ENCODE measurements around the gene BAZ2A.

BAZ2A gene

GRCh38 chr12:56661979-56662638 lies 32.0 kb upstream of the BAZ2A start:
- no peak for TF ChIP-seq CTCF (IDR thresholded peaks at IDR 0.05)

DNA sequence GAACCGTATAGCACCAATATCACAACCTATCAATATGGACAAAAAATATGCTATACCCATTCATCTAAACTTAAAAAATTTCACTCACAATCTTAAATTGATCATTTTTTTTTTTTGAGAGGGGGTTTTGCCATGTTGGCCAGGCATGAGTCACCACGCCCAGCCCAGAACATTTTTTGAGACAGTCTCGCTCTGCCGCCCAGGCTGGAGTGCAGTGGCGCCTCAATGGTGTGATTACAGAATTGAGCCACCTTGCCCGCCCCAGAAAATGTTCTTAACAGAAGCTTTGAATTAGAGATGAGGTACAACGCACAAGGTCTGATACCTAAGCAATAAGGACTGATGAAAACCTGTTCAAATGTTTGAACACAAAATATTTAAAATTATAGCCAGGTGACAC lies 31.4 kb upstream of the BAZ2A start:
- TF ChIP-seq CTCF (IDR thresholded peaks at IDR 0.05), result no peak

DNA sequence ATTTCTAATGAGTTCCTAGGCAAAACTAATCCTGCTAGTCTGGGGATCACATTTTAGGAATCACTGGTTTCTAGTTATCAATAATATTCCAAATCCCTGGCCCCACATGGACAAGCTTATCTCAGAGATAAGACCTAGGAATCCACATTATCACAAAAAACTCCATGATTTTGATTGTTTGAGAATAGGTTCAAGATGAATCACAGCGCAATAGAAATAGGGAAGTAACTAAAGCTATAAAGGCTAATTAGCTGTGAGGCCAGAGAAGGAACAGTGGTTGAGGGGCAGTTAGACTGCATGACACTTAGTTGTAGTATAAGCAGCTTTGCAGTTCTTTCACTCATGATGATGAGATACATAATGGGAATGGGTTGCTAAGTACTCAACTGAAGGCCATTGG lies 28.8 kb upstream of the BAZ2A start:
- no peak for TF ChIP-seq CTCF (IDR thresholded peaks at IDR 0.05)

- no peak for TF ChIP-seq CTCF (IDR thresholded peaks at IDR 0.05)
These were observed 27.6 kb upstream of the BAZ2A start for GRCh38 chr12:56657416-56658379.

DNA sequence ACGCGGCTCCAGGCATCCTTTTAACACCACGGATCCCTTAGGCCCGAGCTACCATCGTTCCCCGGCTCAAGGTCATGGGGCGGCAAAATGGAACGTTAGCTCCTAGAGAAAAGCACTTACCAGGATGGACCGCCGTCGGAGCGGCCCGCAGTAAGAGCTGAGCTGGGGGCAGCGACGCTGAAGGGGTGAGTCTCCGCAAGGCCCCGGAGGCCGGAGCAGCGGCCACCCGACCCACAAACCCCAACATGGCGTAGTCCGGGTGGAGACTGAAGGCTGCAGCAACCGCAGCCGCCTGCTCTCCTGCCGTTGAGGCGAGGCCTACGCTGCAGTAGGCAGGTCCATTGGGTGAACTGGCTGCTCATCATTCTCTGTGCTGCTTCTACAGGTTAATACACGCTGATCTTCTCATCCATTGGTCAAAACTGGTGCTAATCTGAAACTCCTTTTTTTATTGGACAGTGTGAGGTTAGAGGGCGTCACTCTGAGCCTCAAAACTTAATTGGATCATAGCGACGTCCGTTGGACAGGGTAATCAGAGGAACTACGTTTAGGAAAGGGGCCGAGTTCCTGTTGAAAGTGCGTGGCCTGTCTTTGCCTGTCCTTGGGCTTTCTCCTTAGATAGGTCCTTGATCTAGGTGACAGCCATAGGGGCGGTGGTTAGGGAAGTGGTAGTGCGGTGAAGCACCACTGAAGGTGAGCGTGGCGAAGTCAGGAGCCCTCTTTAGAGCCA lies 15.8 kb upstream of the BAZ2A start, which contains the start of gene ATP5F1B:
Gene ATP5F1B, minus strand, starts transcription at position 268 of the 730 bp plus-strand sequence. Its CDS starts 21 bp downstream, at position 247.
- no peak for TF ChIP-seq CTCF (IDR thresholded peaks at IDR 0.05)

DNA sequence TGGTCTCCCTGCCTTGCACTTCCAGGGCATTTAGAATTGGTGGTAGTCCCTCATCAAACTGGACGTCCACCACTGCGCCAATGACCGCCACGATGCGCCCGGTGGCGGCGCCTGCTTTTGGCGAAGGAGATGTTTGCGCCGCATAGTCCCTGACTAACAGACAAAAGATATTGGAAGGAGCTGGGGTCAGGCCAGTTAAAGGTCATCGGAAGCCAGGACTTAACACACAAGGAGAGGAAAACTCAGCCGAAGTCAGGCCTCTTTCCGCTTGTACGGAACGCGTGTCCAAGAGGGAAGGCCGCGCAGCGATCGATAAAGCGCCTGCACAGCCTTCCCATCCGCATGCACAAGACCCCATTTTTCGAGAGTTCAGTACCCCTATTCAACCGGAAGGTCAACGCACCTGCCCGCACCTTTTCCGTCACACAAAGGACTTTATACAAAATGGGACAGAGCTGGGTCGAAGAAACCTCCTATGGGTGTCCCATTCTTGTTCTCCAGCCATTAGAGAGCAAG lies 15.1 kb upstream of the BAZ2A start:
- TF ChIP-seq CTCF (IDR thresholded peaks at IDR 0.05), result no peak

DNA sequence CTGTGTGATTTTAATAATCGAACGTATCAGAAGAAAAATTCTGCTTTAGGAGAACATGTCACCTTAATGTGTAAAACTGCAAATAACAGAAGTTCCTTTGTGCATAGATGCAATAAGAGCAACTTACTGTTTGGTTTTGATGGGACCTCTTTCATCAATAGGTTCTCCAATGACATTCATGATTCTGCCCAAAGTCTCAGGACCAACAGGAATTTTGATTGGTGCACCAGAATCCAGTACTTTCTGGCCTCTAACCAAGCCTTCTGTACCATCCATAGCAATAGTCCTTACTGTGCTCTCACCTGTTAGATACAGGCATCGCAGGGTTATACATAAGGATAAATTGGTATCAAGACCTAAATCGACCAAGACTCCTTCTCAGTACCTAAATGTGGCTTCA lies 14.5 kb upstream of the BAZ2A start:
- no peak for TF ChIP-seq CTCF (IDR thresholded peaks at IDR 0.05)

Measured in LNCAP (cell line).